GM23338 (cell line): ENCODE results near the gene NTNG1. TPM values are rescaled to one million over a fixed set of nuclear protein-coding genes. Genes with fewer than 3 reads are reported as not detected.

Experiments
- ATAC-seq: fragments of 200-7000 bp; cut with Tn5 transposase; 3 replicates; pipeline ENCODE4 v1.9.1; 2020
- DNase-seq: peaks from one replicate; pipeline ENCODE4 v3.0.0-alpha.2; 2015; ENCODE audit warnings: low spot score
- H2AFZ ChIP-seq: fragments of 200-600 bp; sonication (generic); 2 replicates; pipeline ENCODE4 v1.8.0; 2016; ENCODE audit warnings: antibody characterized with exemption, mild to moderate bottlenecking, moderate library complexity
- H3F3A ChIP-seq: fragments of 200-600 bp; sonication (generic); replicated peaks from 2 replicates; pipeline ENCODE4 v1.8.0; 2017; ENCODE audit warnings: antibody characterized with exemption, mixed run types, low read depth
- H3K27ac ChIP-seq: fragments of 200-600 bp; sonication (generic); 2 replicates; pipeline ENCODE4 v1.6.1; 2016; ENCODE audit warnings: low read depth
- H3K27me3 ChIP-seq: fragments of 200-600 bp; sonication (generic); 2 replicates; pipeline ENCODE4 v1.8.0; 2016; ENCODE audit warnings: mild to moderate bottlenecking, mixed run types, moderate library complexity; ENCODE audit not compliant: insufficient read depth
- H3K36me3 ChIP-seq: fragments of 200-600 bp; sonication (generic); 2 replicates; pipeline ENCODE4 v1.8.0; 2016; ENCODE audit warnings: mild to moderate bottlenecking; ENCODE audit not compliant: insufficient read depth
- H3K4me1 ChIP-seq: fragments of 200-600 bp; sonication (generic); 2 replicates; pipeline ENCODE4 v1.8.0; 2016; ENCODE audit warnings: mild to moderate bottlenecking, moderate library complexity; ENCODE audit not compliant: insufficient read depth
- H3K4me2 ChIP-seq: fragments of 200-600 bp; sonication (generic); 2 replicates; pipeline ENCODE4 v1.7.1; 2017; ENCODE audit warnings: mixed run types
- H3K4me3 ChIP-seq: fragments of 200-600 bp; sonication (generic); 2 replicates; pipeline ENCODE4 v1.6.1; 2016; ENCODE audit warnings: mixed run types
- H3K79me2 ChIP-seq: fragments of 200-600 bp; sonication (generic); replicated peaks from 2 replicates; pipeline ENCODE4 v1.8.0; 2017; ENCODE audit warnings: mild to moderate bottlenecking; ENCODE audit not compliant: insufficient read depth
- H3K9me2 ChIP-seq: fragments of 200-600 bp; sonication (generic); 2 replicates; pipeline ENCODE4 v1.8.0; 2017; ENCODE audit not compliant: insufficient read depth
- H4K20me1 ChIP-seq: fragments of 200-600 bp; sonication (generic); replicated peaks from 2 replicates; pipeline ENCODE4 v1.8.0; 2017; ENCODE audit warnings: mild to moderate bottlenecking; ENCODE audit not compliant: insufficient read depth
- H3K27ac Mint-ChIP-seq: 2 replicates; pipeline ENCODE4 v1.8.0; 2020; ENCODE audit warnings: inconsistent platforms, mild to moderate bottlenecking, moderate library complexity, mixed read lengths
- H3K27me3 Mint-ChIP-seq: 3 replicates; pipeline ENCODE4 v1.8.0; 2022; ENCODE audit warnings: low read depth, mild to moderate bottlenecking, moderate library complexity, mixed read lengths, inconsistent platforms; ENCODE audit not compliant: insufficient read depth, poor library complexity
- H3K36me3 Mint-ChIP-seq: 3 replicates; pipeline ENCODE4 v1.8.0; 2021; ENCODE audit warnings: low read depth, mild to moderate bottlenecking, inconsistent platforms, moderate library complexity, mixed read lengths
- H3K4me1 Mint-ChIP-seq: 3 replicates; pipeline ENCODE4 v1.8.0; 2020; ENCODE audit warnings: mild to moderate bottlenecking, inconsistent platforms, mixed read lengths
- H3K4me3 Mint-ChIP-seq: 3 replicates; pipeline ENCODE4 v1.8.0; 2021; ENCODE audit warnings: moderate library complexity, mild to moderate bottlenecking, inconsistent platforms, mixed read lengths
- H3K9me3 Mint-ChIP-seq: 3 replicates; pipeline ENCODE4 v1.8.0; 2020; ENCODE audit warnings: moderate library complexity, mild to moderate bottlenecking, inconsistent platforms, mixed read lengths
- EZH2 ChIP-seq: fragments of 200-600 bp; sonication (generic); IDR thresholded peaks from one replicate; pipeline ENCODE4 v1.8.0; 2017; ENCODE audit warnings: antibody characterized with exemption, mild to moderate bottlenecking, low read depth; ENCODE audit not compliant: unreplicated experiment
- EZH2phosphoT487 ChIP-seq: fragments of 200-600 bp; sonication (generic); IDR thresholded peaks from one replicate; pipeline ENCODE4 v1.8.1; 2018; ENCODE audit warnings: antibody characterized with exemption; ENCODE audit not compliant: unreplicated experiment
- JUNB ChIP-seq: IDR thresholded peaks from one replicate; pipeline ENCODE4 v1.6.1; 2016; ENCODE audit warnings: antibody characterized with exemption; ENCODE audit not compliant: unreplicated experiment
- NANOG ChIP-seq: IDR thresholded peaks from 2 replicates; pipeline ENCODE4 v1.6.1; 2016; ENCODE audit warnings: antibody characterized with exemption, borderline replicate concordance
- POLR2AphosphoS5 ChIP-seq: IDR thresholded peaks from 2 replicates; pipeline ENCODE4 v1.6.1; 2016; ENCODE audit warnings: antibody characterized with exemption, low read depth
- STAT1 ChIP-seq: IDR thresholded peaks from one replicate; pipeline ENCODE4 v1.6.1; 2016; ENCODE audit warnings: antibody characterized with exemption; ENCODE audit not compliant: unreplicated experiment
- ZNF114 ChIP-seq: fragments of 250-450 bp; sonication (Bioruptor Pico); IDR thresholded peaks from 2 replicates; pipeline ENCODE4 v1.5.0; 2020; ENCODE audit warnings: mild to moderate bottlenecking, moderate library complexity
- ZNF331 ChIP-seq: fragments of 250-450 bp; sonication (Bioruptor Pico); IDR thresholded peaks from 2 replicates; pipeline ENCODE4 v1.5.0; 2020; ENCODE audit warnings: low read depth, mild to moderate bottlenecking, moderate library complexity
- polyA plus RNA-seq: library from polyadenylated mRNA; unstranded; fragments of >200 nt; fragmentation: Nextera tagmentation; extraction: Ambion mirVana; gene quantifications from 2 replicates; pipeline ENCODE4 v1.2.1, GENCODE V29; 2016
- total RNA-seq: library from RNA; depleted of rRNA; stranded (reverse); fragments of >200 nt; shearing (Covaris generic); gene quantifications from 2 replicates; pipeline ENCODE4 v1.2.3, GENCODE V29; 2014
- TF ChIP-seq, protein P1 (sequence below), 2 experiments: fragments of 200-600 bp in 1 of 2; sonication (generic) in 1 of 2; conservative IDR thresholded peaks; 2 replicates each; pipeline versions ENCODE4 v1.5.1 to v1.6.1; 2016 to 2017; ENCODE audit warnings: antibody characterized with exemption in 2 of 2, low read depth in 2 of 2, mild to moderate bottlenecking in 2 of 2, moderate library complexity in 1 of 2
- TF ChIP-seq, protein P2 (sequence below): fragments of 250-450 bp; sonication (Bioruptor Pico); IDR thresholded peaks from 2 replicates; pipeline ENCODE4 v1.5.0; 2020; ENCODE audit warnings: mild to moderate bottlenecking, moderate library complexity

Gene NTNG1
- total and polyA plus RNA-seq, 2 experiments from 2014 or later: 7.2 to 10.3 TPM

DNA sequence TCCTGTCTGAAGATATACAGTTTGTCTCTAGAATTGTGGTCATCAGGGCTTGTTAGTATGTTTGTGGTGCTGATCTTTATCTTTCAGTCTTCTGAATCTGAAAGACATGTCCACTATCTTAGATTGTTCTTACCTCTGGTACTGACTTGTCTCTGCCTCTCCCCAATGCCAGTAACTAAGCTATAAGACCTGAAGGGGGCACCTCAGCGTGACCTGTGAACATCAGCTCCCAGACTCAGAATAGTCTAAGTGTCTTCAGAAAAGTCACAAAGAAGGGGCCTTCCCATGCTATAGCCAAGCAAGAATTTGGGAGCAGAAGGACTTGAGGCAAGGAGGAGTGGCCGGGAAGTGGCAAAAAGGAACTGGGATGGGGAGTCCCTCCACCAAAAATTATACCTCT, 178.1 kb downstream of the NTNG1 start:
- no peaks in the 10 kb centered on the region for H3F3A ChIP-seq
- H3K36me3 Mint-ChIP-seq: no peaks in the 10 kb centered on the region
- no peaks in the 10 kb centered on the region for H3K9me3 Mint-ChIP-seq
- no peak overlapping the region for H3K4me3 Mint-ChIP-seq
- H3K9me2 ChIP-seq: no peaks in the 10 kb centered on the region
- no peak overlapping the region for H3K27ac ChIP-seq
- peaks cover 6% of the 10 kb centered on the region; the same call in 2 of the 3 replicates for H3K4me1 Mint-ChIP-seq
- no peaks in the 10 kb centered on the region for H4K20me1 ChIP-seq
- no peak overlapping the region for H3K27ac Mint-ChIP-seq
- ATAC-seq: peak; percentile 61
- peaks cover 2% of the 10 kb centered on the region for H3K27me3 Mint-ChIP-seq
- no peaks in the 10 kb centered on the region for H3K36me3 ChIP-seq
- H3K4me3 ChIP-seq: no peak overlapping the region
- no peak overlapping the region for H2AFZ ChIP-seq
- TF ChIP-seq, protein P1, sequence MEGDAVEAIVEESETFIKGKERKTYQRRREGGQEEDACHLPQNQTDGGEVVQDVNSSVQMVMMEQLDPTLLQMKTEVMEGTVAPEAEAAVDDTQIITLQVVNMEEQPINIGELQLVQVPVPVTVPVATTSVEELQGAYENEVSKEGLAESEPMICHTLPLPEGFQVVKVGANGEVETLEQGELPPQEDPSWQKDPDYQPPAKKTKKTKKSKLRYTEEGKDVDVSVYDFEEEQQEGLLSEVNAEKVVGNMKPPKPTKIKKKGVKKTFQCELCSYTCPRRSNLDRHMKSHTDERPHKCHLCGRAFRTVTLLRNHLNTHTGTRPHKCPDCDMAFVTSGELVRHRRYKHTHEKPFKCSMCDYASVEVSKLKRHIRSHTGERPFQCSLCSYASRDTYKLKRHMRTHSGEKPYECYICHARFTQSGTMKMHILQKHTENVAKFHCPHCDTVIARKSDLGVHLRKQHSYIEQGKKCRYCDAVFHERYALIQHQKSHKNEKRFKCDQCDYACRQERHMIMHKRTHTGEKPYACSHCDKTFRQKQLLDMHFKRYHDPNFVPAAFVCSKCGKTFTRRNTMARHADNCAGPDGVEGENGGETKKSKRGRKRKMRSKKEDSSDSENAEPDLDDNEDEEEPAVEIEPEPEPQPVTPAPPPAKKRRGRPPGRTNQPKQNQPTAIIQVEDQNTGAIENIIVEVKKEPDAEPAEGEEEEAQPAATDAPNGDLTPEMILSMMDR (conservative IDR thresholded peaks at IDR 0.05; ENCODE audit: low read depth in 2 of 2): peak; percentile 24 to 54
- no peak for TF ChIP-seq ZNF114 (CRISPR knock-in tag)
- H3K4me2 ChIP-seq: no peak overlapping the region
- H3K79me2 ChIP-seq: no peaks in the 10 kb centered on the region
- H3K27me3 ChIP-seq: no peaks in the 10 kb centered on the region
- DNase-seq: peak; percentile 48
- 0 out of 2 replicates have a peak, but pooled peaks cover 5% of the 10 kb centered on the region for H3K4me1 ChIP-seq

DNA sequence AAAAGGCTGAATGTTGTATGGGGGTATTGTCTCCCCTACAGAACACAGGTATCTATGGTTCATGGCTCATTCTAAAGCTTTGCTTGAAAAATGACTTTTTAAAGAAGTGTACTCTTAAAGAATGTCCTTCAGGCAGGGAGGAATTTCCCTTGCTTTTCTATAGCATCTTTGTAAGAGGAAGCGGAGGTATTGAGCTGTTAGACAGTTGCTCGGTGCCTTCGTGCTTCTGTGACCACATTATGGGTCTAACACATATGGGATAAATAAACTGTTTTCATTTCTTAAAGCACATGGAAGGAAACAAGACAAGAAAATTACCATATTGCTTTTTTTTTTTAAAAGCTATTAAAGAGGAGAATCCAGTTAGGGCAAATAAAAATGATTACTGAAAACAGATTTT, 182.9 kb downstream of the NTNG1 start:
- no peak overlapping the region for H3K4me3 Mint-ChIP-seq
- TF ChIP-seq EZH2phosphoT487 (no peak), STAT1 (no peak), ZNF331 (no peak), EZH2 (no peak), JUNB (no peak), ZNF114 (CRISPR knock-in tag) (no peak), POLR2AphosphoS5 (no peak), NANOG (no peak)
- TF ChIP-seq, protein P2, sequence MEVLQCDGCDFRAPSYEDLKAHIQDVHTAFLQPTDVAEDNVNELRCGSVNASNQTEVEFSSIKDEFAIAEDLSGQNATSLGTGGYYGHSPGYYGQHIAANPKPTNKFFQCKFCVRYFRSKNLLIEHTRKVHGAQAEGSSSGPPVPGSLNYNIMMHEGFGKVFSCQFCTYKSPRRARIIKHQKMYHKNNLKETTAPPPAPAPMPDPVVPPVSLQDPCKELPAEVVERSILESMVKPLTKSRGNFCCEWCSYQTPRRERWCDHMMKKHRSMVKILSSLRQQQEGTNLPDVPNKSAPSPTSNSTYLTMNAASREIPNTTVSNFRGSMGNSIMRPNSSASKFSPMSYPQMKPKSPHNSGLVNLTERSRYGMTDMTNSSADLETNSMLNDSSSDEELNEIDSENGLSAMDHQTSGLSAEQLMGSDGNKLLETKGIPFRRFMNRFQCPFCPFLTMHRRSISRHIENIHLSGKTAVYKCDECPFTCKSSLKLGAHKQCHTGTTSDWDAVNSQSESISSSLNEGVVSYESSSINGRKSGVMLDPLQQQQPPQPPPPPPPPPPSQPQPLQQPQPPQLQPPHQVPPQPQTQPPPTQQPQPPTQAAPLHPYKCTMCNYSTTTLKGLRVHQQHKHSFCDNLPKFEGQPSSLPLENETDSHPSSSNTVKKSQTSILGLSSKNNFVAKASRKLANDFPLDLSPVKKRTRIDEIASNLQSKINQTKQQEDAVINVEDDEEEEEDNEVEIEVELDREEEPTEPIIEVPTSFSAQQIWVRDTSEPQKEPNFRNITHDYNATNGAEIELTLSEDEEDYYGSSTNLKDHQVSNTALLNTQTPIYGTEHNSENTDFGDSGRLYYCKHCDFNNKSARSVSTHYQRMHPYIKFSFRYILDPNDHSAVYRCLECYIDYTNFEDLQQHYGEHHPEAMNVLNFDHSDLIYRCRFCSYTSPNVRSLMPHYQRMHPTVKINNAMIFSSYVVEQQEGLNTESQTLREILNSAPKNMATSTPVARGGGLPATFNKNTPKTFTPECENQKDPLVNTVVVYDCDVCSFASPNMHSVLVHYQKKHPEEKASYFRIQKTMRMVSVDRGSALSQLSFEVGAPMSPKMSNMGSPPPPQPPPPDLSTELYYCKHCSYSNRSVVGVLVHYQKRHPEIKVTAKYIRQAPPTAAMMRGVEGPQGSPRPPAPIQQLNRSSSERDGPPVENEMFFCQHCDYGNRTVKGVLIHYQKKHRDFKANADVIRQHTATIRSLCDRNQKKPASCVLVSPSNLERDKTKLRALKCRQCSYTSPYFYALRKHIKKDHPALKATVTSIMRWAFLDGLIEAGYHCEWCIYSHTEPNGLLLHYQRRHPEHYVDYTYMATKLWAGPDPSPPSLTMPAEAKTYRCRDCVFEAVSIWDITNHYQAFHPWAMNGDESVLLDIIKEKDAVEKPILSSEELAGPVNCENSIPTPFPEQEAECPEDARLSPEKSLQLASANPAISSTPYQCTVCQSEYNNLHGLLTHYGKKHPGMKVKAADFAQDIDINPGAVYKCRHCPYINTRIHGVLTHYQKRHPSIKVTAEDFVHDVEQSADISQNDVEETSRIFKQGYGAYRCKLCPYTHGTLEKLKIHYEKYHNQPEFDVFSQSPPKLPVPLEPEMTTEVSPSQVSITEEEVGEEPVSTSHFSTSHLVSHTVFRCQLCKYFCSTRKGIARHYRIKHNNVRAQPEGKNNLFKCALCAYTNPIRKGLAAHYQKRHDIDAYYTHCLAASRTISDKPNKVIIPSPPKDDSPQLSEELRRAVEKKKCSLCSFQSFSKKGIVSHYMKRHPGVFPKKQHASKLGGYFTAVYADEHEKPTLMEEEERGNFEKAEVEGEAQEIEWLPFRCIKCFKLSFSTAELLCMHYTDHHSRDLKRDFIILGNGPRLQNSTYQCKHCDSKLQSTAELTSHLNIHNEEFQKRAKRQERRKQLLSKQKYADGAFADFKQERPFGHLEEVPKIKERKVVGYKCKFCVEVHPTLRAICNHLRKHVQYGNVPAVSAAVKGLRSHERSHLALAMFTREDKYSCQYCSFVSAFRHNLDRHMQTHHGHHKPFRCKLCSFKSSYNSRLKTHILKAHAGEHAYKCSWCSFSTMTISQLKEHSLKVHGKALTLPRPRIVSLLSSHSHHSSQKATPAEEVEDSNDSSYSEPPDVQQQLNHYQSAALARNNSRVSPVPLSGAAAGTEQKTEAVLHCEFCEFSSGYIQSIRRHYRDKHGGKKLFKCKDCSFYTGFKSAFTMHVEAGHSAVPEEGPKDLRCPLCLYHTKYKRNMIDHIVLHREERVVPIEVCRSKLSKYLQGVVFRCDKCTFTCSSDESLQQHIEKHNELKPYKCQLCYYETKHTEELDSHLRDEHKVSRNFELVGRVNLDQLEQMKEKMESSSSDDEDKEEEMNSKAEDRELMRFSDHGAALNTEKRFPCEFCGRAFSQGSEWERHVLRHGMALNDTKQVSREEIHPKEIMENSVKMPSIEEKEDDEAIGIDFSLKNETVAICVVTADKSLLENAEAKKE (CRISPR knock-in tag): no peak
- TF ChIP-seq, protein P1 (conservative IDR thresholded peaks at IDR 0.05; ENCODE audit: low read depth in 2 of 2): no peak

More for the DNA sequence above, 182.9 kb downstream of the NTNG1 start:
- Histone ChIP-seq H3K4me3 (no peak overlapping the region), H3K9me2 (peaks cover 3% of the 10 kb centered on the region; the same call in 1 of the 2 replicates), H3K79me2 (no peaks in the 10 kb centered on the region), H3K4me2 (no peak overlapping the region), H3K4me1 (0 out of 2 replicates have a peak, but pooled peaks cover 5% of the 10 kb centered on the region), H2AFZ (no peak overlapping the region), H4K20me1 (no peaks in the 10 kb centered on the region), H3K36me3 (no peaks in the 10 kb centered on the region), H3K27ac (no peak overlapping the region), H3F3A (no peaks in the 10 kb centered on the region), H3K27me3 (no peaks in the 10 kb centered on the region)
- Mint-ChIP-seq H3K36me3 (no peaks in the 10 kb centered on the region), H3K27me3 (peaks cover 2% of the 10 kb centered on the region), H3K9me3 (no peaks in the 10 kb centered on the region), H3K4me1 (peaks cover 6% of the 10 kb centered on the region; the same call in 2 of the 3 replicates), H3K27ac (no peak overlapping the region)
- ATAC-seq (no peak), DNase-seq (peak; percentile 5)
